CD4-positive, alpha-beta T cell treated with Interleukin-1 beta for 1 hour (primary cell): ENCODE data around the gene PARD6G.

Experiments
- DNase-seq, 2 donors: peaks; one replicate each; pipeline ENCODE4 v3.0.0-alpha.2; 2020 to 2022

Gene PARD6G

GRCh38 chr18:80205294-80205693, 42.0 kb downstream of the PARD6G start:
- no peak for DNase-seq

GRCh38 chr18:80204142-80204541, 43.2 kb downstream of the PARD6G start:
- DNase-seq, result no peak

- no peak for DNase-seq
Measured at GRCh38 chr18:80203249-80203648, 44.1 kb downstream of the PARD6G start.

GRCh38 chr18:80202264-80202998, 44.9 kb downstream of the PARD6G start:
- DNase-seq, result no peak

- no peak for DNase-seq
Measured at GRCh38 chr18:80201739-80202138, 45.6 kb downstream of the PARD6G start.

- no peak for DNase-seq
Measured at GRCh38 chr18:80200932-80201672, 46.2 kb downstream of the PARD6G start.

GRCh38 chr18:80200171-80200931, 47.0 kb downstream of the PARD6G start:
- no peak for DNase-seq

- DNase-seq, result no peak
Measured at GRCh38 chr18:80198994-80199748, 48.1 kb downstream of the PARD6G start.

GRCh38 chr18:80198391-80198790, 48.9 kb downstream of the PARD6G start:
- no peak for DNase-seq

- DNase-seq, result no peak
Measured at GRCh38 chr18:80197528-80197927, 49.8 kb downstream of the PARD6G start.

- no peak for DNase-seq
Measured at GRCh38 chr18:80196528-80197320, 50.6 kb downstream of the PARD6G start.

- no peak for DNase-seq
Measured at GRCh38 chr18:80194874-80195570, 52.3 kb downstream of the PARD6G start.

GRCh38 chr18:80193701-80194100, 53.6 kb downstream of the PARD6G start:
- DNase-seq, result no peak

GRCh38 chr18:80192653-80193385, 54.5 kb downstream of the PARD6G start:
- no peak for DNase-seq

GRCh38 chr18:80191907-80192652, 55.2 kb downstream of the PARD6G start:
- DNase-seq, result no peak

- no peak for DNase-seq
Measured at GRCh38 chr18:80191264-80191663, 56.0 kb downstream of the PARD6G start.

- DNase-seq, result no peak
Measured at GRCh38 chr18:80190311-80190710, 57.0 kb downstream of the PARD6G start.

GRCh38 chr18:80189531-80189865, 57.8 kb downstream of the PARD6G start:
- DNase-seq, result no peak

- DNase-seq, result no peak
Measured at GRCh38 chr18:80188643-80189530, 58.4 kb downstream of the PARD6G start.
